GM18870 (cell line): ENCODE data around the gene CDC42EP1.

Experiments
- ATAC-seq: cut with Tn5 transposase; IDR thresholded peaks from one replicate; pipeline ENCODE4 v1.9.1; 2021; ENCODE audit warnings: moderate library complexity; ENCODE audit not compliant: unreplicated experiment

The CDC42EP1 gene

GRCh38 chr22:37559521-37559900 is 769 bp upstream of the CDC42EP1 start:
- ATAC-seq: no peak

GRCh38 chr22:37560608-37561211 is 430 bp downstream of the CDC42EP1 start:
- no peak for ATAC-seq

- no peak for ATAC-seq
Measured at GRCh38 chr22:37561212-37562048, 1.1 kb downstream of the CDC42EP1 start.

- ATAC-seq: no peak
Measured at GRCh38 chr22:37562049-37562875, 2.0 kb downstream of the CDC42EP1 start.

- ATAC-seq: no peak
Measured at GRCh38 chr22:37563153-37564081, 3.1 kb downstream of the CDC42EP1 start.

GRCh38 chr22:37564111-37564711 is 3.9 kb downstream of the CDC42EP1 start:
- no peak for ATAC-seq

GRCh38 chr22:37565830-37566229 is 5.5 kb downstream of the CDC42EP1 start:
- no peak for ATAC-seq

- ATAC-seq: no peak
Measured at GRCh38 chr22:37566329-37566837, 6.1 kb downstream of the CDC42EP1 start.

- ATAC-seq: no peak
Measured at GRCh38 chr22:37566903-37567798, 6.9 kb downstream of the CDC42EP1 start.

- ATAC-seq: no peak
Measured at GRCh38 chr22:37568012-37568411, 7.7 kb downstream of the CDC42EP1 start.

- ATAC-seq: no peak
Measured at GRCh38 chr22:37568448-37569008, 8.2 kb downstream of the CDC42EP1 start.

- ATAC-seq: no peak
Measured at GRCh38 chr22:37569009-37569920, 9.0 kb downstream of the CDC42EP1 start.

- ATAC-seq: no peak
Measured at GRCh38 chr22:37569921-37570660, 9.8 kb downstream of the CDC42EP1 start.

GRCh38 chr22:37570661-37570976 is 10.3 kb downstream of the CDC42EP1 start:
- no peak for ATAC-seq

GRCh38 chr22:37571258-37571991 is 11.1 kb downstream of the CDC42EP1 start:
- no peak for ATAC-seq

- no peak for ATAC-seq
Measured at GRCh38 chr22:37571992-37572373, 11.7 kb downstream of the CDC42EP1 start.
